NCI-H774 (cell line): ENCODE measurements around the gene OR4Q3.
"Not testable (repeated sequence)": the region's sequence is repeated elsewhere in the genome, so short reads cannot be mapped to it uniquely, and the experiment has no call there.

Experiments
- DNase-seq: peaks from one replicate; lab custom pipeline; 2025; lab: John Stamatoyannopoulos, UW

The OR4Q3 gene

DNA sequence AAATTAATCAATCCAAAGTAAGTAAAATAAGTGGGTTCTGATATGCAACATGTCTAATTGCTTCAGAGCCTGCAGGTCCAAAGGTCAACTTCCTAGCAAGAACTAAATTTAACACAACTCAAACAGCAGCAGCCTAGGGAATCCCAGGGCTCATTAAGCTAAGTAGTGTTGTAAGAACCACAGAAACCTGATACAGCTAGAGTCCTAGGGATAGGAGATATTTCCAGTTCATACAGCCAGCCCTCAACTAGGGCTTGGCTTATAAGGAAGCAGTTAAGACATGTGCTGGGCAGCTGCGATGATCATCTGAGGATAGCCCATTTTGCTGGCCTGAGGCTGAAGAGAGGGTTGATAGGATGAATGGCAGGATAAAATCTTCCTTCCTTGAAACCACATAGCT, at the start of gene OR4Q3:
Gene OR4Q3, plus strand, starts transcription at position 316 of the 400 bp plus-strand sequence.
- DNase-seq, result no peak

- DNase-seq, result no peak
Observed at GRCh38 chr14:19729359-19729758, 14.0 kb upstream of the OR4Q3 start.

DNA sequence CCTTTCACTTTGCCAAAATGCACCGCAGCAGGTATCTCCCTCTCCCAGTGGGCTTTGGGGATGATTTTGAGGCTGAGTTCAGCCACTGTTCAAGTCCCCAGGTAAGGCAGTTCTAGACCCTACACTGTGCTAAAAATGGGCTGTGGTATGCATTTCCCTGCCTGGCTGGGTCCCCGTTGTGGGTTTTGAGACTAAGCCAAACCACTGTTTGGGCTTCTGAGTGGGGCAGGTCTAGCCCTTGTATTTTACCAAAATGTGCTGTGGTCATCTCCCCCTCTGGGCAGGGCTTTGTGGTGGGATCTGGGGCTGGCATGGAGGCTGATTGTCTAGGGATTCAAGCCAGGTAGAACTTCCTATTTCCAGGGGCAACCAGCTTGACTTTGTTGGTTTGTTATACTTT, 13.6 kb upstream of the OR4Q3 start:
- DNase-seq, result no peak

DNA sequence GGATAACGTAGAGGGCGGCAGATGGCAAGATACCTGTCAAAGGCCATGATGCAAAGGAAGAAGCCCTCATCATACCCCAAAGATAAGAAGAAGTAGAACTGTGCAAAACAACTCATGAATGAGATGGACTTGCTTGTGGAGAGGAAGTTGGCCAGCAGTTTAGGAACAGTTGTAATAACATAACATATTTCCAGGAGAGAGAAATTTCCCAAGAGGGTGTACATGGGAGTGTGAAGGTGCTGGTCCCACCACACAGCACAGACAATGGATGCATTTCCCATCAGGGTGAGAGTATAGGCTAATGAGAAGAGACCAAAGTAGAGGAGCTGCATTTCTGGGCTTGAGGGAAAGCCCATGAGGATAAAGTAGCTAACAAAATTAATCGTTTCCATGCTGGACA, 9.5 kb upstream of the OR4Q3 start:
- DNase-seq, result not testable (repeated sequence)

DNA sequence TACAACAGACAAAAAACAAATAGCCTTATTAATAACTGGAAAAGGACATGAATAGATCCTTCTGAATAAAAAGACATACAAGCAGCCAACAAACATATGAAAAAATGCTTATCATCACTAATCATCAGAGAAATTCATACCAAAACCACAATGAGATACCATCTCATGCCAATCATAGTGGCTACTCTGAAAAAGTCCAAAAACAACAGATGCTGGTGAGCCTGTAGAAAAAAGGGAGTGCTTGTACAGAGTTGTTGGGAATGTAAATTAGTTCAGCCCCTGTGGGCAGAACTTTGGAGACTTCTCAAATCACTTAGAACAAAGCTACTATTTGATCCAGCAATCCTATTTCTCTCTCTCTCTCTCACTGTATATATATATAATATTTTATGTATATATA, 8.9 kb downstream of the OR4Q3 start:
- DNase-seq, result not testable (repeated sequence)

DNA sequence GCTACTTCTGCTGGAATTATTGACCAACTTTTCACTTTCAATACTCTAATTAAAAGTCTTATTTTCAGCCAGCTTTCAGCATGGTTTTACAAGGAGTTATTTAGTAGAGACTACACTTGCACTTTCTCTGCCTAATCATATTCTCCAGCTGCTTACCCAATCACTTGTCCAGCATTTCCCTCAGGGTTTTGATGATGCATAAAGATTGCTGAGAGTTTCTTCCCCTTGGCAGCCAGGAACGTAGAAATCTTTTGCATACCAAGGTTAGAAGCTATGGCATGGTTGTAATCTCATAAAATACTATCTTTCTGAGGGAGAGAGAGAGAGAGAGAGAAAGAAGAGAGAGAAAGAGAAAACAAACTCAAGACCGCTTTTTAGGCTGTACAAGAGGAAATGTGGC, 10.8 kb downstream of the OR4Q3 start:
- DNase-seq, result no peak

DNA sequence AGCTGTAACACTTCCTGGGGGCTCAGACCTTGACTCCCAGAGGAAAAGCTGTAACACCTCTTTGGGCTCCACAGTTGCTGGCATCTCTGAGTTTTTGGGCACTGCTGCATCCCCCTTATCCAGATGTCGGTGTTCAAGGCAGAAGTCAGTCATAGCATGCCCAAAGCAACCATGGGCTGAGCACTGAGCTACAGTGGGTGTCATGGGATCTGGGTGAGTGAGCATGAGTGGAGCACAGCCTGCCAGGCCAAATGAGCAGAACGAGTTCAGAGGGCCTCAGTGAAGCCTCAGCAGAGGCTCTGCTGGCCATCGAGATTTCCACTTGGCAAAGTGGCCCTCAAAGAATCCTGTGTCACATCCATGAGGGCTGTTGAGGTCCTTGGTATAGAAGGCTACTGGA, 28.1 kb downstream of the OR4Q3 start:
- not testable (repeated sequence) for DNase-seq

GRCh38 chr14:19771895-19772430, 28.6 kb downstream of the OR4Q3 start:
- DNase-seq, result no peak

GRCh38 chr14:19772454-19772853, 29.1 kb downstream of the OR4Q3 start:
- DNase-seq, result not testable (repeated sequence)

DNA sequence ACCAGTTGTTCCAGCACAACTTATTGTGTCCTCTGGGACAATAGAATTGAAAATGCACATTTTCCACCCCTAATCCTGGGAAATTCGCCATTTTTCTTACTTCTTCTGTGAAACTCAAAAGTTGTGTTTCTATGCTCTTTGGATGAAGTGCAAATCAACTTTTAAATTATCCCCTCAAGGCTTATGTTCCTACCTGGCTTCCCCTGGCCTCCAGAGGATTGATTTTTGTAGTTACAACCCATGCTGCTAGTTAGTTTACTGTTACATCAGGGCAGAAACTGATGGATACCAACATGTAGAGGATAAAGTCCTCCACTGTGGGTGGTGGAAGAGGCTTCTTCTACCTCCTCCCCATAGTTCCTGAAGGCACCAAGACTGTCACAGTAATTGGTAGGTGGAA, 29.8 kb downstream of the OR4Q3 start, which contains the start of gene OR4M1:
Gene OR4M1, plus strand, starts transcription at position 301 of the 400 bp plus-strand sequence. CDS start 6,819 bp downstream, outside the sequence.
- DNase-seq, result not testable (repeated sequence)

- DNase-seq, result no peak
Observed at GRCh38 chr14:19775587-19775986, 32.2 kb downstream of the OR4Q3 start.

DNA sequence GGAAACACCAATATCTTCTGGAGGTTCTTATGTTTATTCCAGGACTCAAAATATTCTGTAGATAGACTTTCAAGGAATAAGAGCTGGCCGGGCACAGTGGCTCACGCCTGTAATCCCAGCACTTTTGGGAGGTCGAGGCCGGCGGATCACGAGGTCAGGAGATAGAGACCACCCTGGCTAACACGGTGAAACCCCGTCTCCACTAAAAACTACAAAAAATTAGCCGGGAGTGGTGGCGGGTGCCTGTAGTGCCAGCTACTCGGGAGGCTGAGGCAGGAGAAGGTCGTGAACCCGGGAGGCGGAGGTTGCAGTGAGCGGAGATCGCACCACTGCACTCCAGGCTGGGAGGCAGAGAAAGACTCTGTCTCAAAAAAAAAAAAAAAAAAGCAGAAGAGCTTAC, 42.5 kb downstream of the OR4Q3 start:
- not testable (repeated sequence) for DNase-seq

- DNase-seq, result not testable (repeated sequence)
Observed at GRCh38 chr14:19787318-19787717, 43.9 kb downstream of the OR4Q3 start.

DNA sequence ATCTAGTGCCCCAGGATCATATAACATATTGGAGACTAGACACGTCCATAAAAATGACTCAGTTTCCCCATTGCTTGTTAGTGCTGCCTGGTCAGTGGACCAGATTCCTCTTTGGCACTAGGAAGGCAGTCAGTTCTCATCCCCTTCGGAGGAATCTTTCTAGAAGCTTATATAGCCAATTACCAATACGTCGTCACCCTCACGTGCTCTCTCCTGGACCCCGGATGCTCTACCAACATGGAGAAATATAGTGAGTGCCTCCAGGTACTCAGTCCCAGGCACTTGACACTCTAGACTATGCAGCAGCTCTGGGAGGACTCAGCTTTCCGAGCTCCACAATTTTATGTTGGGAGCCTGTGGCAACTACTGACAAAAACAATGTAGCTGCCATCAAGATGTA, 44.8 kb downstream of the OR4Q3 start:
- DNase-seq, result not testable (repeated sequence)

GRCh38 chr14:19796520-19797108, 53.2 kb downstream of the OR4Q3 start:
- not testable (repeated sequence) for DNase-seq
